Activated CD8-positive, alpha-beta memory T cell treated with anti-CD3 and anti-CD28 coated beads, Interleukin-2, amount 50 U/mL, for 24 hours (primary cell): ENCODE data around the gene TTYH1.

ENCODE experiments used
- DNase-seq: peaks from one replicate; pipeline ENCODE4 v3.0.0-alpha.2; 2020; ENCODE audit errors: extremely low read depth

Gene TTYH1

DNA sequence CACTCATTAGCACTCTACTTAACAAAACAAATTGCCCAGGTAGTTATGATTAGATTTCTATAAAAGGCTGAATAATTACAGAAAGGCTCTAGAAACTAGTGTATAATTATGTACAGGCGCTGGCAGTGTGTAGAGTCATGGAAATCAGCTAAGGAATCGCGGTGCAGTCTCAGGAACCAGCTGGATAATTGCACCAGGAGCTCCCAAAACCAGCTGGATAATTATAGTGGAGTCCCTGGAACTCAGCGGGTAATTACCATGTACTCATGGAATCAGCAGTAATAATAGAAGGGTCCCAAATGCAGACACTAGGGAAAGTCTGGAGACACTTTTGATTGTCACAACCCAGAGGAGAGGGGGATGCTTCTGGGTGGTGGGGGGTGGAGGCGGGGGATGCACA, 23.2 kb upstream of the TTYH1 start:
- no peak for DNase-seq

DNA sequence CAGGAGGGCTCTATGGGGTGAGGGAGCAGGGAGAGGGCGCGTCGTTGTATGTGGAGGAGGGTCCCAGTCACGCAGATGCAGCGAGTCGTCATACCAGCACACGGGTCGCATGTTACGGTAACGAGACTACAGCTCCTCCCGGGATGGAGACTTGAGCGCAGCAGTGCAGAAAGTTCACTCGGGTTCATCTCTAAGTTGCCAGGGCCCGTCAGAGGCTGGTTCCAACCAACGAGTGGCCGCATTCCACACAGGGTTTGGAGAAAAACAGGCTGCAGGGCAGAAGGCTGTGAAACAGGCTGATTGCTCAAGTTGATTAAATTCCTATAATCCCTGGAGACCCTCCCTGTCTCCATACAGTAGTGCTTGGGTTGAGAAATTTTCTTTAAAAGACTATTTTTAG, 21.9 kb upstream of the TTYH1 start:
- DNase-seq, result no peak

DNA sequence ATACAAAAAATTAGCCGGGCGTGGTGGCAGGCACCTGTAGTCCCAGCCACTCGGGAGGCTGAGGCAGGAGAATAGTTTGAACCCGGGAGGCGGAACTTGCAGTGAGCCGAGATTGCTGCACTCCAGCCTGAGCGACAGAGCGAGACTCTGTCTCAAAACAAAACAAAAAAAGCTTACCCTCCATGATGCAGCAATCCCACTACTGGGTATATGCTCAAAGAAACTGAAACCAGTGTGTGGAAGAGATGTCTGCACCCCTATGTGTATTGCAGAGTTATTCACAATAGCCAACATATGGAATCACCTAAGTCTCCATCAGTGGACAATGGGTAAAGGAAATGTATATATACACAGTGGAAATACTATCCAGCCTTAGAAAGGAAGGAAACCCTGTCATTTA, 19.6 kb upstream of the TTYH1 start:
- DNase-seq, result no peak

DNA sequence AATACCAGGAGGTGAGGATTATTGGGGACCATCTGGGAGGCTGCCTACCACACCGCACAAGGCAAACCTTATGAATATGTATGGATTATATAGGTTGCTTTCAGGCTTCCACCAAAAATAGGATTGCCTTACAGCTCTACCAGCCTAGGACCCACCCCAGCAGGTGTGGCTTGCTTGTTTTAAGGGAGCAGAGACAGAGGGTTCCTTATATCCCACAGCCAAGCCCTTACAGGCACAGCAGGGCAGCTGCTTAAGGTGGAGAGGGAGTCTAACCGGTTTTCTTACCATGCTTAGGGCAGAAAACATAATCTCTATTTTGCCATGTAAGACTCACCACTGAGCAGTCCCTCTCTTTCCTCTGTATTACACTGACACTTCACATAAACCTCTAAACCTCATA, 16.1 kb upstream of the TTYH1 start:
- no peak for DNase-seq

DNA sequence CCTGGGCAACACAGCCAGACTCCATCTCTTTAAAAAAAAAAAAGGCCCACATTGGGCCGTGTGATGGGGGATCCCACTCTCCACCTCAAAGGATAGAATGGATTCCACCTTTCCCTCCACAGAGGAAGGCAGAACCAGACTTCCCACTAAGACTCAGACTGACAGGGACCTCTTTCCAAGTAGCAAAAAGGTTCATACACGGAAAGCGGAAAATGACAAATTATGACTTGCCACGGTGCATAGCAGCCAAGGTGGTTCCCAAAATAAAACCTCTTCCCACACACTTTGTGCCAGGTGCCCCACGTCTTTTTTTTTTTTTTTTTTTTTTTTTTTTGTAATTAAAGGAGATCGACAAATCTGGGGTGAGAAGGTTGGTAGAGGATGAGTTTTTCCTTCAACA, 14.4 kb upstream of the TTYH1 start:
- no peak for DNase-seq

DNA sequence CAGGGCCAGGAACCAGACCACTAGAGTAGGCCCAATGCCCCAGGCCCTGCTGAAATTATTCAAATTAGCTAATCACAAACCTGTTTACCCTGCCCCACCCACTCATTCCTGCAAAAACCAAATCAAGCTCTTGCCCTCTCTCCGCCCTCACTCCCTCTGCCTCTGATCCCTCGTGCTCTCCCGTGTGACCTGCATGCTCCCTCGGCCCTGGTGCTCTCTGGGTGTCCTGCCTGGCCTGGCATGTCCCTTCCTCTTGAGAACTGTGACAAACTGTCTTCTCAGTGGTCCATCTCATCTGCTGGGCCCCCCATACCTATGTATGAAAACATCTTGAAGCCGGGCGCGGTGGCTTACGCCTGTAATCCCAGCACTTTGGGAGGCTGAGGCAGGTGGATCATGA, 12.2 kb upstream of the TTYH1 start:
- no peak for DNase-seq

DNA sequence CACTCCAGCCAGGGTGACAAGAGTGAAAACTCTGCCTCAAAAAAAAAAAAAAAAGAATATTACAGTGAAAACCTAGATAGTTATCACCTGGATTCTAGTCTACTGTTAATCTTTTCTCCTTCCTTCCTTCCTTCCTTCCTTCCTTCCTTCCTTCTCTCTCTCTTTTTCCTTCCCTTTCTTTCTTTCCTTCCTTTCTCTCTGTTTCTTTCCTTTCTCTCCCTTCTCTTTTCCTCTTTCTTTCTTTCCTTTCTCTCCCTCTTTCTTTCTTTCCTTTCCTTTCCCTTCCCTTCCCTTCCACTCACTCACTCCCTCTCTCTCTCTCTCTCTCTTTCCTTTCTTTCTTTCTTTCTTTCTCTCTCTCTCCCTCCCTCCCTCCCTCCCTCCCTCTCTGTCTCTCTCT, 9.6 kb upstream of the TTYH1 start:
- DNase-seq, result no peak

DNA sequence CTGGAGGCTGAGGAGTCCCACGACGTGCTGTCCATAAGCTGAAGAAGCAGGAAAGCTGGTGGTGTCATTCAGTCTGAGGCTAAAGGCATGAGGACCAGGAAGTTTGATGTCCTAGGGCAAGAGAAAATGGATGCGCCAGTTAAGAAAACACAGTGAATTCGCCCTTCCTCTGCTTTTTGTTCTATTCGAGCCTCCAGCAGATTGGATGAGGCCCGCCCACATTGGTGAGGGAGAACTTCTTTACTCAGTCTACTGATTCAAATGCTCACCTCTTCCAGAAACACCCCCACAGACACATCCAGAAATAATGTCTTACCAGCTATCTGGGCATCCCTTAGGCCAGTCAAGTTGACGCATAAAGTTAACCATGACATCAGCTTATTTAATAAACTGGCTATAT, 7.5 kb upstream of the TTYH1 start:
- DNase-seq, result no peak

DNA sequence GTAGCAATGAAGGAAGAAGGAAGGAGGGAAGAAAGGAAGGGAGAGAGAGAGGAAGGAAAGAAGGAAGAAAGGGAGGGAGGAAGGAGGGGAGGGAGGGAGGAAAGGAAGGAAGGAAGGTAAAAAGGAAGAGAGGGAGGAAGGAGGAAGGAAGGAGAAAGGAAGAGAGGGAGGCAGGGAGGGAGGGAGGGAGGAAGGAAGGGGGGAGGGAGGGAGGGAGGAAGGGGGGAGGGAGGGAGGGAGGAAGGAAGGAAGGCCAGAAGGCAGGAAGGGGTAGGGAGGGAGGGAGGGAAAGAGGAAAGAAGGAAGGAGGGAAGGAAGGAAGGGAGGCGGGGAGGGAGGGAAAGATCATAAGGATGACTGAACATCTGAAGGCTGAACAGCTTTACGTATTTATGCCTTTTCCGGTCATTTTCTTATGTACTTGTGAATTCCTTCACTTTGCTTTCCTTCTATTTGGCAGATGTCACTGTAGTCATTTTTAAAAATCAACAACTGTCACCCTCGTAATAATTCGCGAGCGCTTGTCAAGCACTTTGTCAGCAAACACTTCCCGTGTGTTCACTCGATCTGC, 6.7 kb upstream of the TTYH1 start:
- no peak for DNase-seq

DNA sequence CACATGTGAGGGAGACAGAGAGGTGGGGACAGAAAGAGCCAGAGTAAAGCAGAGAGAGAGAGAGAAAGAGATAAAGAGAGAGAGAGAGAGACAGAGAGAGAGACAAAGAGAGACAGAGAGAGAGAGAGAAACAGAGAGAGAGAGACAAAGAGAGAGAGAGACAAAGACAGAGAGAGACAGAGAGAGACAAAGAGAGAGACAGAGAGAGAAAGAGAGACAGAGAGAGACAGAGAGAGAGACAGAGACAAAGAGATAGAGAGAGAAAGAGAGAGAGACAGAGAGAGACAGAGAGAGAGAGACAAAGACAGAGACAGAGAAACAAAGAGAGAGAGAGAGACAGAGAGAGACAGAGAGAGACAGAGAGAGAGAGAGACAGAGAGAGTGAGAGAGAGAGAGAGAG, 4.2 kb upstream of the TTYH1 start:
- DNase-seq, result no peak

DNA sequence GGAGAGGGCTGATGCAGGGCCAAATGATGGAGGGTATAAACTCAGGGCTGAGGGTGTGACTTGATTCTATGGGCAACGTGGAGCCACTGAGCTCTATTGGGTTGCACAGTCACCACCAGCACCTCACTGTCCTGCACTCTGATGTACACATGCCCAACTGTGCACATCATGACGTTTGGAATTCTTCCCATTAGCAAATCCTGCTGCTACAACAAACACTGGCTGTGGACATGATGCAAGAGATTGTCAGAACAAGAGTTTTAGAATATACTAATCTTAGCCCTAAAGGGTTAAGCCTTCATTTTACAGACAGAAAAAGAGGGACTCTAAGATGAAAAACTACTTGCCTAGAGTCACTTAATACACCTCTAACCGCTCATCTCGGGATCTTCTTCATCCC, 2.4 kb upstream of the TTYH1 start:
- no peak for DNase-seq

DNA sequence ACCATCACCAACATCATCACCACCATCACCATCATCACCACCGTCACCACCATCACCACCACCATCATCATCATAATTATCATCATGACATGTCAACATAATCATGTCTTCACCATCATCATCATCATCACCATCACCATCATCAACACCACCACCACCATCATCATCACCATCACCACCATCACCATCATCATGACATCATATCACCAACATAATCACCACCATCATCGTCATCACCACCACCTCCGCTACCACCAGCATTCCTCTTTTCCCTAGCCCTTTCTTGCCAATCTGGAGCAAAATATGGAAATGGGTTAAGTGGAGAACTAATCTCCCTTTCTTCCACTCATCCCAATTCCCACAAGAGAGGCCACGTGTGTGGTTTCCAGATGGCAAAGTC, 1.1 kb upstream of the TTYH1 start:
- no peak for DNase-seq

DNA sequence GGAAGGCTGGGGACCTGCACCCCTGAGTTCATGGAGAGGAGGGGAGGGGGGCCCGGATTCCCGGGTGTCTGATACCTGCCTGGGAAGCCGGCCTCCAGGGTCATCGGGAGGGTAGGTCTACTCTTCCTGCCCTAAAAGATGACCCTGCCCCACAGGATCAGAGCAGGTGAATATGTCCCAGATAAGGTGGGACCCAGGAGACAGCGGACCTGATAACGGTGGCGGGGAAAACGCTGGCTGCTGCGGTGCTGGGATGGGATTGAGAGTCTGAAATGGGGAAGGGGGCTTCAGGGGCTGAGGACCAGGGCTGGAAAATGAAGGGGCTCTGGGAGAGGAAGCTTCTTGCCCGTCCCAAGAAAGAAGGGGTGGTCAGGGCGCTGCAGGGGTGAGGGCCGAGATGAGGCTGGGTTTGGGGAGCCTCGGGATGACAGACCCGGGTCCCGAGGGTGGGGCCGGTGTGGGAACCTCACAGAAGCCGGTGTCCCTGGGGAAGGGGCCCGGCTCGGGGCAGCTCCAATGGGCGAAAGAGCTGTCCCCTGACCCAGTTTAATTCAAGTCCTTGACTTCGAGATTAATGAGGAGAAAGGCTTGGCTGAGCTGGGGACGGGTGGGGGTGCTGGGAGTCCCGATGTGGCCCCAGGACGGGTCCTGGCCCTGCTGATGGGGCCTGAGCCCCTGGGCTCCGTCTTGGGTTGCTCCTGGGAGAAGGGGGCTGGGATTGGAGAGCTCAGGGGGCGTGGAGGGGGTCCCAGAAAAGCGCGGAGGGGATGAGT, 823 bp downstream of the TTYH1 start:
- no peak for DNase-seq

DNA sequence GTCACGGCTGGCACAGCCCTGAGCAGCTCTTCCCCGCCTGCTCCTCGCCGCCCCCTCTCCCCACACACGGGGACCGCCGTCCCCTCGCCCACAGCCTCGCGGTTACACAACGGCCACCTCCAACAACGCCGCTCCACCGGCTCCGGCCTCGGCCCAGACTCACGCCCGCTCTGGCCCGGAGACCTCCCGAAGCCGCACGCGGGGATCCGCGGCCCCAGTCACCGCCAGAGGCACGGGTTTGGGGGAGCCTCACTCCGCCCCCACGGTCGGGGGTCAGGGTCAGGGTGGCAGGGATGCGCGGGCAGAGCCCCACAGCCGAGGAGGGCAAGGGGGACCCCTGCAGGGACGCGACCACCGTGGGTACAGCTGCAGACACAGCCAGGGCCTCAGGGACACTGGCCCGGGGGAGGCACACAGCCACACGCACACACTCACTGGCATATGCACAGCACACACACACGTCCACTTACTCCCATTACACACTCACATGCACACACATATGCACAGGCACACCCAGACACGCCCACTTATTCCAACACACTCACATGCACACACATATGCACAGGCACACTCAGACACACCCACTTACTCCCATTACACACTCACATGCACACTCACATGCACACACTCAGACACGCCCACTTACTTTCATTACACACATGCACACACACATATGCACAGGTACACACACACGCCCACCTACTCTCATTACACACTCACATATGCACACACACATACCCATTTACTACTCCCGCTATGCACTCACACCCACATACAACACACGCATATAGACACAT, 1.6 kb downstream of the TTYH1 start:
- DNase-seq, result no peak

DNA sequence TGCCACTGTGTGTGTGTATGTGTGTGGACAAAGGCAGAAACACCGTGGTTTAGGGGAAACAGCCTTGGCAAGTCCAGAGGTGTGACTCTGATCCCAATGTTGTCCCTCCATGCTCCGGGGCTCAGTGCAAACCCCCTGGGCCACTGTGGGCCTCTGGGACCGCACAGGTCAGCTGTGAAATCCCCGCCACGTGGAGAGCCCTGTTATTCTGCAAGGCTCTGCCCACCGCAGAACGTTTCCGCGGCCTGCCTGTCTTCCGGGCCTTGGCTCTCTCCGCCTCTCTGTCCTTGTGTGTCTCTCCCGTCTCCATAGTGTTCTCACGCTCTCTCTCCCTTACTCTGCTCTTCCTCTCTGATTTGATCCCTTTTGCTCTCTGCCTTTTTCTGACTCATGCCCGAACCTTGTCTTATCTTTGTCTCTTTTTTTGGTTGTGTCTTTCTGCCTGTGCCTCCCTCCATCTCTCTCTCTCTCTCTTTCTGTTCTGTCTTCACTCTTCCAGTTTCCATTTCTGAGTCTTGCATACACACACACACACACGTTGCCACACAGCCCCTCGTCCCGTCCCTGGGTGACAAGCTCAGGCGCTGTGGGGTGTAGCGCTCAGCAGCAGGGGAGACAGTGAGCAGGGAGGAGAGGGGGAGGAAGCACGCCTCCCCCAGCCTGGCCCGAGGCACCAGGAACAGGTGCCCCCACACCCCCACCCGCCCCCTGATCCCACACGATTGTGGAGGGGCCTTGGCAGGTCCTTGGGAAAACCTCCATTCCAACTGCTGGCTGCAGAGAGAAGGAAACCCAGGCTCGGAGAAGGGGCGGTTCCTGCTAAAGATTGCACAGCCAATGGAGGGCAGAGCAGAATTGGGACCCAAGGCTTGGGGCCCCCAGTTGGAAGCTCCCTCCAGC, 3.0 kb downstream of the TTYH1 start:
- DNase-seq, result no peak

DNA sequence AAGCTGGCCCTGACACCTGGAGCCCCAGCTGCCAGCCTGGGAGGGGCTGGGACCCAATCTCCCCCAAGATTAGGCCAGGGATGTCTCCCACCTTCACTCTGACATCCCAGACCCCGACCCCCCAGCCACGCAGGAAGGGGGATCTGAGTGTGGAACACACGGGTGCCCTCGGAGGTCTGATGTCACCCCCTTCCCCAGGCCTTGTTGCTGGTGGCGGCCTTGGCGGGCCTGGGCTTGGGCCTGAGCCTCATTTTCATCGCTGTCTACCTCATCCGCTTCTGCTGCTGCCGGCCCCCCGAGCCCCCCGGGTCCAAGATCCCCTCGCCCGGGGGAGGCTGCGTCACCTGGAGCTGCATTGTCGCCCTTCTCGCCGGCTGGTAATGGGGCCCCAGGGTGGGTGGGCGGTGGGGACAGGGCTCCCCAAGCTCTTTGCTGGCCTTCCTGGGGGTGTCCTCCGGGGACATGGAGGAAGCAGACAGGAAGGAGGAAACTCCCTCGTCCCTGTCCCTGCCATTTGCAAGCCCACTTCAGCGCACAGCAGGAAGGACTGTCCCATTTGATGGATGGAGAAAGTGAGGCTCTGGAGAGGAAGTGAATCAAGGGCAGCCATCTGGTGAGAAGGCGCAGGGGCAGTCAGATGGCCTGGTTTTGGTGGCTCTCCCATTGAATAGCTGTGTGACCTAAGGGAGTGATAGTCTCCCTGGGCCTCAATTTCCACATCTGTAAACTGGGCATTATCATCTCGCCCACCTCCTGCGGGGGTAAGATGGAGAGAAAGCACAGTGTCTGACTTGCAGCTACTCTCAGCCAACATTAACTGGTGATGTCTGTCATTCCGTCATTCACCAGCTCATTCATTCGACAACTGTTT, 3.9 kb downstream of the TTYH1 start:
- no peak for DNase-seq

DNA sequence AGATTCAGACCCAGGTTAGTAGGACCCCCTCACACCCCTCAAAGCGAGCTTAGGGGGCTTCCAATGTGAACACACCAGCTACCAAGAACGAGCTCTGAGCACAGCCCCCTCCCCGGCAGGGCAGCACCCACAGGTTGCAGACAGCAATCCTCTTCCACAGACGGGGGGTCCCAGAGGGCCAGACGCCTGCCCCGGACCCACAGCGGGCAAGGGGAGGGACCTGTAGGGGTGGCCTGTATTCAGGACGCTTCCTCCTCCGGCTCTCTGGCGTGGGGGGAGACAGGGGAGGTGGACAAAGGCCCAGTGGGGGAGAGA, 4.8 kb downstream of the TTYH1 start:
- no peak for DNase-seq

DNA sequence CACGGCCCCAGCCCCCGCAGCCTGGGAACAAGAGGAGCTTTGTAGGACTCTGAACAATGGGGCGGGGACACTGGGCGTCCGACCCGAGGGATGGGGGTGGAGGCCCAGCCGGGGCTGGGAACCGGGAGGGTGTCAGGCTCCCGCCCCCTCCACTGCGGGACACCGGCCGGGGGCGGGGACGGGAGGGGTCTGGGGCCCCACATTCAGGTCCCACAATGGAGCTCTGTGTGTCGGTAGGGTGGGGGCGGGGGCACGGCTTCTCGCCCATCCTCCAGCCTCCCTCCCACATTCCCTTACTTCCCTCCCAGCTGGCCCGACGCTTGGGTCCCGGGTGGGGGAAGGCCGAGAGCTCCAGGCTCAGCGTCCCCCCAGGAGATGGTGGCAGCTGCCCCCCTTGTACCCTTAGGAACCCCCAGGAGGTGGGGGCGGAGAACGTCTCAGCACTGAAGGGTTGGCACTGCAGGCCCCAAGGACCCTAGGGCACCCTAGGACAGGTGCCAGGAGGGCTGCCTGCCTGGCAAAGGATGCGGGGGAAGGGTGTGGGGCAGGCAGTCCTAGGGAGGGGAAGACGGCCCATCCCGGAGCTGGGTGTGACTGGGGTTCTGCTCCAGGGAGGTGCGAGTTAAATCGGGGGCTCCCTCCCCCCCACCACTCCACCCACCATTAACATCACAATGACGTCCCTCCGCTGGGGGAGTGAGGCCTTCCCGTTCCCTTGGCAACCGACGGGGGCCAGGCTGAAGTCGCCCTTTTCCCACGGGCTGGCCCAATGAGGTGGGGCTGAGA, 5.3 kb downstream of the TTYH1 start:
- no peak for DNase-seq

DNA sequence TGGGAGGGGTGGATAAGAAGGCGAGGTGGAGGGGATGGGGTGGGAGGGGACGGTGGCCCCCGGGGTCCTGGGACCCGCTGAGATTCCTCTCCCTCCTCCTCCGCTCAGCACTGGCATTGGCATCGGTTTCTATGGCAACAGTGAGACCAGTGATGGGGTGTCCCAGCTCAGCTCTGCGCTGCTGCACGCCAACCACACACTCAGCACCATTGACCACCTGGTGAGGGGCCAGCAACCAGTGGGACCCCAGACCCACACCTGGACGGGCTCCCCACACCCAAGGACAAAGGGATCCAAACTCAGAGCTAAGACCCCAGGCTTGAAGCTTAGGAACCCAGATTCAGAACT, 5.9 kb downstream of the TTYH1 start:
- DNase-seq, result no peak

DNA sequence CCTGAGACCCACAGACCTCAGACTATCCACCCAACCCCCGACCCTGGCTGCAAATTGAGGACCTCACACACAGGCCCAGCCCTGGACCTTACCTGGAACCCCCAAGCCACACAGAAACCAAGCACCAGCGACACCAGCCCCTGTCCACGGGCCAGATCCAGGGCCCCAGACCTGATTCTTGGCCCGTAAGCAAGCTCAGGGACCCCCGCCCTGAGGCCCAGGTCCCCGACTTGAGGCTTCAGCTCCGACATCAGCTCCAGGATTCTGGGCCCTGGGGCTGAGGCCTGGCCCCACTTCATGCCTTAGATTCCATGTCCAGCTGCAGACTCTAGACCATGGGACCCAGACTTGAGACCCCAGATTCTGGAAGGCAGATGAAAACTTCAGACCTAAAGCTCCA, 6.3 kb downstream of the TTYH1 start:
- DNase-seq, result no peak

DNA sequence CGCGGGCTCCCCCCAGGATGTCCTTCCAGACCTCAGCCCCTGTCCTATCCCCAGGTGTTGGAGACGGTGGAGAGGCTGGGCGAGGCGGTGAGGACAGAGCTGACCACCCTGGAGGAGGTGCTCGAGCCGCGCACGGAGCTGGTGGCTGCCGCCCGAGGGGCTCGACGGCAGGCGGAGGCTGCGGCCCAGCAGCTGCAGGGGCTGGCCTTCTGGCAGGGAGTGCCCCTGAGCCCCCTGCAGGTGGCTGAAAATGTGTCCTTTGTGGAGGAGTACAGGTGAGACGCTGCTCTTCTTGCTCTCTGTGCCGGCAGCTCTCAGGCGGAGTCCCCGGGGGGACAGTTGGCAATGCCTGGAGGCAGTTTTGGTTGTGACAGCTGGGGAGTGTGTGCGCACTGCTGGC, 6.9 kb downstream of the TTYH1 start:
- no peak for DNase-seq
